ENCODE data around the gene SCT.

DNA sequence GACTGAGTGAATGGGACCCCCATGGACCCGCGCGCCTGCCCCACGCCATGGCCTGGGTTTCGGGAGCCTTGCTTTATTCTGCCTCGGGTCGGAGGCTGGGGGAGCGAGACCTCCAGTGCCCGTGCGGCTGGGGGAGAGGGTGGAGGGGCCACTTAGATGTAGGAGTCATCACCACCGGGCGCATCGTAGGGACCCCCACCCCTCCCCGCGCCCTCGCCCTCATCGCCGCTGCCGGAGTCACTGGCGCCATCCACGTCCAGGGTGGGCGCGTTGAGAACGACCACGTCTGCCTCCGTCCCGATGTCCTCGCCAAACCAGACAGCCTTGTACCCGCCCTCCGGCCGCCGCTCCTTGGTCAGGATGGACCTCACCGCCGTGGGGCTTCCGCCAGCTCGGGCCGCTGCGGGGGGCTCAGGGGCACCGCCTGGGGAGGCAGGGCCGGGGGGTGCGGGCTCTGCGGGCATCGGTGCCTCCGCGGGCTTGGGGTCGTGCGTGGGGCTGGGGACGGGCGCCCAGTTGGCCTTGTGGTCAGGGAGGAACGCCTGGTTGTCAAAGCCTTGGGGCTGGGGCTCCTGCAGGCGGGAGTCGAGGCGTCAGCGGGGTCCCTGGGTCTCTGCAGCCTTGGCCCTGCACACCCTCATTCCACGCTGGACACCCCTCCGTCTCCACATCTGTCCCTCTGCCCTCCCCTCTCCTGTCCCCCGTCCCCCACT, 9.6 kb downstream of the SCT start:
- TF ChIP-seq, protein P1, sequence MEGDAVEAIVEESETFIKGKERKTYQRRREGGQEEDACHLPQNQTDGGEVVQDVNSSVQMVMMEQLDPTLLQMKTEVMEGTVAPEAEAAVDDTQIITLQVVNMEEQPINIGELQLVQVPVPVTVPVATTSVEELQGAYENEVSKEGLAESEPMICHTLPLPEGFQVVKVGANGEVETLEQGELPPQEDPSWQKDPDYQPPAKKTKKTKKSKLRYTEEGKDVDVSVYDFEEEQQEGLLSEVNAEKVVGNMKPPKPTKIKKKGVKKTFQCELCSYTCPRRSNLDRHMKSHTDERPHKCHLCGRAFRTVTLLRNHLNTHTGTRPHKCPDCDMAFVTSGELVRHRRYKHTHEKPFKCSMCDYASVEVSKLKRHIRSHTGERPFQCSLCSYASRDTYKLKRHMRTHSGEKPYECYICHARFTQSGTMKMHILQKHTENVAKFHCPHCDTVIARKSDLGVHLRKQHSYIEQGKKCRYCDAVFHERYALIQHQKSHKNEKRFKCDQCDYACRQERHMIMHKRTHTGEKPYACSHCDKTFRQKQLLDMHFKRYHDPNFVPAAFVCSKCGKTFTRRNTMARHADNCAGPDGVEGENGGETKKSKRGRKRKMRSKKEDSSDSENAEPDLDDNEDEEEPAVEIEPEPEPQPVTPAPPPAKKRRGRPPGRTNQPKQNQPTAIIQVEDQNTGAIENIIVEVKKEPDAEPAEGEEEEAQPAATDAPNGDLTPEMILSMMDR (IDR thresholded peaks at IDR 0.05), result no peak
- TF ChIP-seq ZFX (IDR thresholded peaks at IDR 0.05; ENCODE audit: borderline replicate concordance), result no peak
